K562 (cell line): ENCODE data around the gene SDHAF3. TPM values are rescaled to one million over a fixed set of nuclear protein-coding genes. Genes with fewer than 3 reads are reported as not detected.

Experiments
- CBX5 ChIP-seq: IDR thresholded peaks from 2 replicates; pipeline ENCODE4 v1.6.1; 2014; ENCODE audit warnings: low read depth, borderline replicate concordance
- ELK3 ChIP-seq: fragments of 450-650 bp; formaldehyde crosslinking; IDR thresholded peaks from 2 replicates; pipeline ENCODE4 v1.4.0; 2020; ENCODE audit warnings: mild to moderate bottlenecking
- FOXJ3 ChIP-seq: sonication (generic); formaldehyde crosslinking; IDR thresholded peaks from 2 replicates; pipeline ENCODE4 v1.4.0; 2020; ENCODE audit warnings: mild to moderate bottlenecking, missing genetic modification reagents
- KLF16 ChIP-seq: IDR thresholded peaks from 2 replicates; pipeline ENCODE4 v1.6.1; 2016; ENCODE audit warnings: antibody characterized with exemption
- MAZ ChIP-seq, 2 experiments: fragments of 450-650 bp in 1 of 2; sonication (generic) in 1 of 2; formaldehyde crosslinking; IDR thresholded peaks in 1 of 2; conservative IDR thresholded peaks in 1 of 2; 2 replicates each; pipeline versions ENCODE4 v1.4.0 to v1.5.0; 2020; ENCODE audit warnings: mild to moderate bottlenecking in 1 of 2, missing genetic modification reagents in 1 of 2
- MITF ChIP-seq: IDR thresholded peaks from 2 replicates; pipeline ENCODE4 v1.6.1; 2014; ENCODE audit warnings: antibody characterized with exemption
- MTA3 ChIP-seq: fragments of 450-650 bp; formaldehyde crosslinking; IDR thresholded peaks from 2 replicates; pipeline ENCODE4 v1.6.1; 2017; ENCODE audit warnings: mild to moderate bottlenecking, borderline replicate concordance
- NR2C1 ChIP-seq, 2 experiments: fragments of 450-650 bp; IDR thresholded peaks; 2 replicates each; pipeline ENCODE4 v1.6.1; 2017; ENCODE audit warnings: mild to moderate bottlenecking in 2 of 2, antibody characterized with exemption in 1 of 2, inconsistent platforms in 1 of 2, missing compliant biosample characterization in 1 of 2, missing genetic modification characterization in 1 of 2
- SAFB ChIP-seq: fragments of 200-400 bp; formaldehyde crosslinking; IDR thresholded peaks from 2 replicates; pipeline ENCODE4 v1.6.1; 2017; ENCODE audit warnings: low read depth, low read length, borderline replicate concordance
- SAP30 ChIP-seq: fragments of 200-600 bp; sonication (generic); IDR thresholded peaks from 2 replicates; pipeline ENCODE4 v1.6.1; 2012; ENCODE audit warnings: borderline replicate concordance, low read depth, mild to moderate bottlenecking, moderate library complexity, low read length, control low read depth, inconsistent platforms; ENCODE audit not compliant: insufficient read depth, poor library complexity, severe bottlenecking
- U2AF1 ChIP-seq: fragments of 200-400 bp; formaldehyde crosslinking; optimal IDR thresholded peaks from 2 replicates; pipeline ENCODE3; 2017; ENCODE audit warnings: mild to moderate bottlenecking, low read depth, low read length, moderate library complexity
- ZNF224 ChIP-seq: sonication (generic); formaldehyde crosslinking; IDR thresholded peaks from 2 replicates; pipeline ENCODE4 v1.8.0; 2022; ENCODE audit warnings: mild to moderate bottlenecking, missing genetic modification reagents
- ZNF282 ChIP-seq: sonication (generic); formaldehyde crosslinking; IDR thresholded peaks from 2 replicates; pipeline ENCODE4 v1.8.1; 2023; ENCODE audit warnings: missing genetic modification reagents
- ZNF436 ChIP-seq: fragments of 250-450, 450-650 bp; sonication (Bioruptor Pico); formaldehyde crosslinking; IDR thresholded peaks from 2 replicates; pipeline ENCODE4 v1.7.0; 2020; ENCODE audit warnings: mild to moderate bottlenecking
- ZNF551 ChIP-seq: fragments of 250-450 bp; sonication (Bioruptor Pico); IDR thresholded peaks from 2 replicates; pipeline ENCODE4 v1.5.0; 2021; ENCODE audit warnings: mild to moderate bottlenecking, moderate library complexity
- ZNF584 ChIP-seq: fragments of 200-800 bp; sonication (Bioruptor generic); IDR thresholded peaks from 2 replicates; pipeline ENCODE4 v1.6.1; 2016; ENCODE audit warnings: low read depth, mild to moderate bottlenecking, missing genetic modification characterization, missing compliant biosample characterization
- ZNF785 ChIP-seq: fragments of 250-450 bp; sonication (Bioruptor Pico); IDR thresholded peaks from 2 replicates; pipeline ENCODE4 v1.4.0; 2020; ENCODE audit warnings: mild to moderate bottlenecking
- polyA plus RNA-seq, 8 experiments: library from polyadenylated mRNA; depleted of rRNA in 4 of 8; stranded (reverse) in 5 of 8; unstranded in 3 of 8; fragments of >200 nt; fragmentation: Nextera tagmentation in 2 of 8; fragmentation: Illumina TruSeq in 1 of 8; extraction: Ambion mirVana in 2 of 8; extraction: Trizol in 1 of 8; gene quantifications; 2 replicates each; pipeline versions ENCODE4 v1.2.1 to v1.2.3, GENCODE V29; 2011 to 2014; ENCODE audit warnings: inconsistent platforms in 1 of 8, missing spikeins in 1 of 8
- total RNA-seq, 7 experiments: library from RNA; depleted of rRNA in 6 of 7; stranded (reverse); fragments of >200 nt in 6 of 7; fragmentation: Illumina TruSeq in 2 of 7; extraction: Trizol in 2 of 7; gene quantifications; 2 replicates each; pipeline versions ENCODE4 v1.2.1 to v1.2.3, GENCODE V29; 2011 to 2021; ENCODE audit warnings: low replicate concordance in 1 of 7
- TF ChIP-seq, protein P1 (sequence below): sonication (generic); formaldehyde crosslinking; IDR thresholded peaks from 2 replicates; pipeline ENCODE4 v1.8.0; 2022; ENCODE audit warnings: missing genetic modification reagents, mild to moderate bottlenecking, moderate library complexity, borderline replicate concordance
- TF ChIP-seq, protein P2 (sequence below): fragments of 200-800 bp; sonication (Bioruptor generic); IDR thresholded peaks from 2 replicates; pipeline ENCODE4 v1.6.1; 2016; ENCODE audit warnings: missing genetic modification characterization, missing compliant biosample characterization

Gene SDHAF3
- total and polyA plus RNA-seq, 9 of the 15 experiments (the other 6 are each of a cell fraction or from before 2014, with no cell fraction given), result 51.5 to 403 (median 145) TPM

- TF ChIP-seq, protein P1, sequence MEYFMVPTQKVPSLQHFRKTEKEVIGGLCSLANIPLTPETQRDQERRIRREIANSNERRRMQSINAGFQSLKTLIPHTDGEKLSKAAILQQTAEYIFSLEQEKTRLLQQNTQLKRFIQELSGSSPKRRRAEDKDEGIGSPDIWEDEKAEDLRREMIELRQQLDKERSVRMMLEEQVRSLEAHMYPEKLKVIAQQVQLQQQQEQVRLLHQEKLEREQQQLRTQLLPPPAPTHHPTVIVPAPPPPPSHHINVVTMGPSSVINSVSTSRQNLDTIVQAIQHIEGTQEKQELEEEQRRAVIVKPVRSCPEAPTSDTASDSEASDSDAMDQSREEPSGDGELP (CRISPR knock-in tag), result peak; percentile 58
- no peak for TF ChIP-seq ZNF224
- no peak for TF ChIP-seq ZNF785 (CRISPR knock-in tag)
- no peak for TF ChIP-seq ZNF436 (CRISPR knock-in tag)
- no peak for TF ChIP-seq FOXJ3 (CRISPR knock-in tag)
- no peak for TF ChIP-seq ZNF282 (CRISPR knock-in tag)
- no peak for TF ChIP-seq SAP30
- TF ChIP-seq MAZ (CRISPR knock-in tag; conservative IDR thresholded peaks at IDR 0.05 in 1 of 2, IDR thresholded peaks at IDR 0.05 in 1 of 2), result no peak; a peak in 1 of 4 replicates
- TF ChIP-seq ELK3 (CRISPR knock-in tag), result no peak
- TF ChIP-seq ZNF584 (CRISPR knock-in tag), result peak; percentile 71; the same call in 1 of the 2 replicates
- no peak for TF ChIP-seq KLF16
- TF ChIP-seq NR2C1 (IDR thresholded peaks at IDR 0.05), result no peak
- TF ChIP-seq NR2C1 (tag; IDR thresholded peaks at IDR 0.05), result peak; percentile 12; the same call in 1 of the 2 replicates
- no peak for TF ChIP-seq ZNF551 (CRISPR knock-in tag)
- no peak for TF ChIP-seq U2AF1
- no peak for TF ChIP-seq SAFB
- TF ChIP-seq, protein P2, sequence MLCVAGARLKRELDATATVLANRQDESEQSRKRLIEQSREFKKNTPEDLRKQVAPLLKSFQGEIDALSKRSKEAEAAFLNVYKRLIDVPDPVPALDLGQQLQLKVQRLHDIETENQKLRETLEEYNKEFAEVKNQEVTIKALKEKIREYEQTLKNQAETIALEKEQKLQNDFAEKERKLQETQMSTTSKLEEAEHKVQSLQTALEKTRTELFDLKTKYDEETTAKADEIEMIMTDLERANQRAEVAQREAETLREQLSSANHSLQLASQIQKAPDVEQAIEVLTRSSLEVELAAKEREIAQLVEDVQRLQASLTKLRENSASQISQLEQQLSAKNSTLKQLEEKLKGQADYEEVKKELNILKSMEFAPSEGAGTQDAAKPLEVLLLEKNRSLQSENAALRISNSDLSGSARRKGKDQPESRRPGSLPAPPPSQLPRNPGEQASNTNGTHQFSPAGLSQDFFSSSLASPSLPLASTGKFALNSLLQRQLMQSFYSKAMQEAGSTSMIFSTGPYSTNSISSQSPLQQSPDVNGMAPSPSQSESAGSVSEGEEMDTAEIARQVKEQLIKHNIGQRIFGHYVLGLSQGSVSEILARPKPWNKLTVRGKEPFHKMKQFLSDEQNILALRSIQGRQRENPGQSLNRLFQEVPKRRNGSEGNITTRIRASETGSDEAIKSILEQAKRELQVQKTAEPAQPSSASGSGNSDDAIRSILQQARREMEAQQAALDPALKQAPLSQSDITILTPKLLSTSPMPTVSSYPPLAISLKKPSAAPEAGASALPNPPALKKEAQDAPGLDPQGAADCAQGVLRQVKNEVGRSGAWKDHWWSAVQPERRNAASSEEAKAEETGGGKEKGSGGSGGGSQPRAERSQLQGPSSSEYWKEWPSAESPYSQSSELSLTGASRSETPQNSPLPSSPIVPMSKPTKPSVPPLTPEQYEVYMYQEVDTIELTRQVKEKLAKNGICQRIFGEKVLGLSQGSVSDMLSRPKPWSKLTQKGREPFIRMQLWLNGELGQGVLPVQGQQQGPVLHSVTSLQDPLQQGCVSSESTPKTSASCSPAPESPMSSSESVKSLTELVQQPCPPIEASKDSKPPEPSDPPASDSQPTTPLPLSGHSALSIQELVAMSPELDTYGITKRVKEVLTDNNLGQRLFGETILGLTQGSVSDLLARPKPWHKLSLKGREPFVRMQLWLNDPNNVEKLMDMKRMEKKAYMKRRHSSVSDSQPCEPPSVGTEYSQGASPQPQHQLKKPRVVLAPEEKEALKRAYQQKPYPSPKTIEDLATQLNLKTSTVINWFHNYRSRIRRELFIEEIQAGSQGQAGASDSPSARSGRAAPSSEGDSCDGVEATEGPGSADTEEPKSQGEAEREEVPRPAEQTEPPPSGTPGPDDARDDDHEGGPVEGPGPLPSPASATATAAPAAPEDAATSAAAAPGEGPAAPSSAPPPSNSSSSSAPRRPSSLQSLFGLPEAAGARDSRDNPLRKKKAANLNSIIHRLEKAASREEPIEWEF (CRISPR knock-in tag), result 0 out of 2 replicates have a peak, but pooled peaks have one; percentile 37
- peak; percentile 68 for TF ChIP-seq MTA3
- TF ChIP-seq CBX5, result 0 out of 2 replicates have a peak, but pooled peaks have one; percentile 34
- TF ChIP-seq MITF, result no peak
These were observed 9.1 kb downstream of the SDHAF3 start (continued) for GRCh38 chr7:97126483-97127171.
